Measurements from ENCODE around the gene SERTAD2. TPM values are rescaled to one million over a fixed set of nuclear protein-coding genes. Genes with fewer than 3 reads are reported as not detected.

The SERTAD2 gene
- polyA plus RNA-seq, 1 experiment = 6.2 TPM

DNA sequence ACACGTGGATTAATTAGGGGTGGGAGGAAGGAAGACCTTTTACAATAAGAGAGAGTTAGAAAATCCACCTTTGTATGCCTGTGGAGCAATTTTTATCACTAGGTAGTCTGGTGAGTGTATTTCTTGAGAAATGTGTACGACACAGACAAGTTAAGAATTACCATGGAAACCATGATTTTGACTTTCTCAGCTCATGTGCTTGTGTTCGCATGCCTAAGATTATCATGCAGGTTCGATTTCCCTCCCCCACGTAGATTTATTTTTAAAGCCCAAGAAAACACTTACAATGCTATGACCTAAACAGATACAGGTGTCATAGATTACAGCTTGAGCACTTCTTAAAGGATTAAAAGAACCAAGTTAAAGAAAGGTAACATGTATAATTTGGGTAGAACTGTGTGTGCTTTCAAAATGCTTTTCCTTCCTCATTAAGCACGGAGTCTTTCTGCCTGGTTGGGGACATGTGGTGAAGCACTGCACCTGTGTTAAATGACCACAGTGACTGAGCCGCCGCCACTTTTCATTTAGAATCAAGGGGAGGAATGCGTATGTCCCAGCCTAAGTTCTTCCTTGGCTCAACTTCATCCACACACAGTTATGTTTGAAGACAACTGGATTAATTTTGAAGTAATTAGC is 16.6 kb downstream of the SERTAD2 start:
- no peak overlapping the region for H3K4me3 ChIP-seq (ENCODE audit: low read depth, low read length)
- peaks cover 11% of the 10 kb centered on the region for H3K36me3 ChIP-seq (ENCODE audit: control insufficient read depth, insufficient read depth, low read length)
- DNase-seq (ENCODE audit: low read depth) = no peak
- H3K27me3 ChIP-seq (ENCODE audit: control insufficient read depth, insufficient read depth, low read length) = no peaks in the 10 kb centered on the region
- TF ChIP-seq, protein P1, sequence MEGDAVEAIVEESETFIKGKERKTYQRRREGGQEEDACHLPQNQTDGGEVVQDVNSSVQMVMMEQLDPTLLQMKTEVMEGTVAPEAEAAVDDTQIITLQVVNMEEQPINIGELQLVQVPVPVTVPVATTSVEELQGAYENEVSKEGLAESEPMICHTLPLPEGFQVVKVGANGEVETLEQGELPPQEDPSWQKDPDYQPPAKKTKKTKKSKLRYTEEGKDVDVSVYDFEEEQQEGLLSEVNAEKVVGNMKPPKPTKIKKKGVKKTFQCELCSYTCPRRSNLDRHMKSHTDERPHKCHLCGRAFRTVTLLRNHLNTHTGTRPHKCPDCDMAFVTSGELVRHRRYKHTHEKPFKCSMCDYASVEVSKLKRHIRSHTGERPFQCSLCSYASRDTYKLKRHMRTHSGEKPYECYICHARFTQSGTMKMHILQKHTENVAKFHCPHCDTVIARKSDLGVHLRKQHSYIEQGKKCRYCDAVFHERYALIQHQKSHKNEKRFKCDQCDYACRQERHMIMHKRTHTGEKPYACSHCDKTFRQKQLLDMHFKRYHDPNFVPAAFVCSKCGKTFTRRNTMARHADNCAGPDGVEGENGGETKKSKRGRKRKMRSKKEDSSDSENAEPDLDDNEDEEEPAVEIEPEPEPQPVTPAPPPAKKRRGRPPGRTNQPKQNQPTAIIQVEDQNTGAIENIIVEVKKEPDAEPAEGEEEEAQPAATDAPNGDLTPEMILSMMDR (IDR thresholded peaks at IDR 0.05; ENCODE audit: insufficient read depth, low read depth, low read length) = no peak
- CTCF ChIA-PET = interaction anchor here (0.6 to 1.1 kb wide), 3 partner anchors 9 to 232 kb away, joined by 3 to 4 read pairs (median 3); no protein-coding TSS in a partner anchor
- POLR2A ChIA-PET = interaction anchor here (0.7 kb wide), 1 partner anchor 15 kb away, joined by 4 read pairs; no protein-coding TSS in a partner anchor

DNA sequence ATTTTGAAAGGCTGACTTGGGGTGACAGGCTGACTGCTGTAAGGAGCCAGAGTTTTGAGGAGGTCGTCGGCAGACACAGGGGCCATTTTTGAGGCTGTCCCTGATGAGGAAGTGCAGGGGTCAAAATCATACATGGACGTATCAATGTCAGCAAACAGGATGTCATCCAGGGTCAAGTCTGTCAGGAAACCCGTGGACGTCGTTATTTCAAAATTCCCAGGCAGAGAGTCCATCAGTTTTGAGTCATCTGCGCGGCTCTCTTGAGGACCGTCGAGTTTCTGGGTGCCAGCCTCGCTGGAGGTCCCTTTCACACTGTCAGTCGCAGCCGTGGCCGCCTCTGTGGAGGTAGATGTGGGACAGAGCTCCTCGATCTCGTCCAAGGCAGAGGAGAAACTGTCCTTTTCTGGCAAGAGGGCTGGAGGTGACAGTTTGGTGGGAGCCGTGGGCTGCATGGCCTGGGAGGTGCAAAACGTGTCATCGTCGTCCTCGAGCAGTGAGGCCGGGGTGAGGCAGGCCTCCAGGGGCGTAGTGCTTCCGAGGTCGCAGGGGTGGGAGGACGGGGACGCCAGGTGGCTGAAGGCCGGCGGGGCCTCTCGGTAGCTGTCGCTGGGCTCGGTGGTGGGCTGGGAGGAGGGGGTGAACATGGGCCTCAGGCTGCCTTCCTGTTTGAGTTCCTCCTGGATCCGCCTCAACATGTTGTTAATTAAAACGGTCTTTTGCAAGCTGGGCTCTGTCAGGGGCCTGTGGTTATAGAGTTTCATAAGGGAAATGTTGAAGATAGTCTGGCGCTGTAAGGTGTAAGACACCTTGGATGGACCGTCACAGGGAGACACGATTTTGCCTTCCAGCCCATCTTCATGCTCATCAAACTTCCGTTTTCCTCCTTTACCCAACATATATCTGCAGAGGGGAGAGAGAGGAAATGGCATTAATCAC is 17.5 kb downstream of the SERTAD2 start:
- TF ChIP-seq, protein P1 (IDR thresholded peaks at IDR 0.05; ENCODE audit: insufficient read depth, low read depth, low read length) = no peak
- DNase-seq (ENCODE audit: low read depth) = no peak
- CTCF ChIA-PET = interaction anchor here (1.1 kb wide), 1 partner anchor 10 kb away, joined by 4 read pairs; no protein-coding TSS in a partner anchor
- no peak overlapping the region for H3K4me3 ChIP-seq (ENCODE audit: low read depth, low read length)
- POLR2A ChIA-PET = no interaction called here
- no peaks in the 10 kb centered on the region for H3K27me3 ChIP-seq (ENCODE audit: control insufficient read depth, insufficient read depth, low read length)
- peaks cover 12% of the 10 kb centered on the region for H3K36me3 ChIP-seq (ENCODE audit: control insufficient read depth, insufficient read depth, low read length)

GRCh38 chr2:64634345-64635267 is 19.1 kb downstream of the SERTAD2 start:
- TF ChIP-seq, protein P1 (IDR thresholded peaks at IDR 0.05; ENCODE audit: insufficient read depth, low read depth, low read length) = no peak
- H3K4me3 ChIP-seq (ENCODE audit: low read depth, low read length) = no peak overlapping the region
- H3K36me3 ChIP-seq (ENCODE audit: control insufficient read depth, insufficient read depth, low read length) = peaks cover 12% of the 10 kb centered on the region
- CTCF ChIA-PET = interaction anchor here (0.9 to 1.6 kb wide), 5 partner anchors 12 to 48 kb away, joined by 3 to 7 read pairs (median 4); partner anchors contain the start of gene SERTAD2
- POLR2A ChIA-PET = no interaction called here
- no peaks in the 10 kb centered on the region for H3K27me3 ChIP-seq (ENCODE audit: control insufficient read depth, insufficient read depth, low read length)
- DNase-seq (ENCODE audit: low read depth) = no peak

- peak; percentile 28 for DNase-seq (ENCODE audit: low read depth)
- H3K4me3 ChIP-seq (ENCODE audit: low read depth, low read length) = no peak overlapping the region
- H3K27me3 ChIP-seq (ENCODE audit: control insufficient read depth, insufficient read depth, low read length) = no peaks in the 10 kb centered on the region
- TF ChIP-seq, protein P1 (IDR thresholded peaks at IDR 0.05; ENCODE audit: insufficient read depth, low read depth, low read length) = no peak
- peaks cover 14% of the 10 kb centered on the region for H3K36me3 ChIP-seq (ENCODE audit: control insufficient read depth, insufficient read depth, low read length)
- POLR2A ChIA-PET = interaction anchor here (0.6 kb wide), 1 partner anchor 39 kb away, joined by 10 read pairs; no protein-coding TSS in a partner anchor
- CTCF ChIA-PET = interaction anchor here (0.6 to 1.6 kb wide), 5 partner anchors 11 to 42 kb away, joined by 3 to 5 read pairs (median 4); no protein-coding TSS in a partner anchor
Measured at GRCh38 chr2:64632835-64633819, 20.6 kb downstream of the SERTAD2 start.
